HG03469 (cell line): Measurements from ENCODE around the gene RASD2.

Source experiments
- ATAC-seq: cut with Tn5 transposase; IDR thresholded peaks from one replicate; pipeline ENCODE4 v1.9.1; 2021; ENCODE audit warnings: mild to moderate bottlenecking, moderate library complexity, moderate number of reproducible peaks; ENCODE audit not compliant: unreplicated experiment

Gene RASD2

DNA sequence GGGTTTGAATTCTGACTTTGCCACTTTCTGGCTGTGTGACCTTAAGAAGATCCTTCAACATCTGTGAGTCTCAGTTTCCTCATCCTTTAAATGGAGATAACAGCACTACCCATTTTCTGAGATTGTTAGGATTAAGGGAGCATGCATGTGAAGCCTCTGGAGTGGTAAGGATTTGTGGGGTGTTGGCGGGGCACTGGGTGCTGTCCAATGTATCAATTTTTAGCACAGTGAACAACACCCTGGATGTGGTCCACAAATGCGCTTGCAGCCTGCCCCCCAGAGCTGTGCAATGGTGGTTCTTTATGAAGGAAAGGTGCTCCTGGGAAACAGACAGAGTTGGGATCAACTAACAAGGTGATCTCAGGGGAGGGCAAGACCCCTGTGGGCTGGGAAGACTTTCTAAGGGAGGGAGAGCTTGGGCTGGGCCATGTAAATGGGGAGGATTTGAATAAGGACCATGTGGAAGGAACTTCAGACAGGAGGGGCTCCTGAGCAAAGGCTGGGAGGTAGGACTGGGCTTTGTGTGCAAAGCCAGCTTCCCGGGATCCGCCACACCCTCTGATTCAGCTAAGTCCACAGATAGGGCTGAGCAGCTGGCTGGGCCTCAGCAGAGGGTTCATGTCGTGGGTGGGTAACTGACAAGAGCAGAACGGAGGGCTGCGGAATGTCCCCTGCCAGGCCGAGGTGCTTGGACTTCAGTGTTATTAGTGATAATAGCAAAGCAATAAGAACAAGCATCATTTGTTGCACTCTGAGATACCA is 22.7 kb upstream of the RASD2 start:
- ATAC-seq = no peak

DNA sequence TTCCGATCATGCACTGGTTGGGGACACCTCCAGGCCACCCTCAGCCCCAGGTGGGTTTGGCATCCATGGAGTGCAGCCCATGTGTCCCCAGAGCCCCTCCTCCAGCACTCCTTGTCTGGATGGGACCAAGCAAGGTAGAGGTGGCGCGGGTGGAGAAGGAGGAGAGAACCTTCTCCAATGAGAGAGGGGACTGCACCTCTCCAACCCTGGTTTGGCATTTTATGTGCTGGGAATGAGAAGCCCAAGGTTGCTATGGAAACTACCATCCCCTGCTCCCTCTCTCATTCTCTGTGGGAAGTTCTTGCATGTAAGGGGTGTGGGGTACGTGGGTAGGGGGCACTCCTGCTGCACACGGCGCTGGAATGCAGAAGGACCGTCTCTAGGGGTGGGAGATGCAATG is 21.8 kb upstream of the RASD2 start:
- ATAC-seq = no peak

- no peak for ATAC-seq
Measured at GRCh38 chr22:35519306-35520000, 21.2 kb upstream of the RASD2 start.

GRCh38 chr22:35521358-35522224 is 19.0 kb upstream of the RASD2 start:
- ATAC-seq = no peak

GRCh38 chr22:35522225-35523149 is 18.1 kb upstream of the RASD2 start:
- ATAC-seq = no peak

GRCh38 chr22:35523167-35523947 is 17.3 kb upstream of the RASD2 start:
- no peak for ATAC-seq

GRCh38 chr22:35524966-35525686 is 15.5 kb upstream of the RASD2 start:
- ATAC-seq = no peak

- no peak for ATAC-seq
Measured at GRCh38 chr22:35525687-35526332, 14.8 kb upstream of the RASD2 start.

DNA sequence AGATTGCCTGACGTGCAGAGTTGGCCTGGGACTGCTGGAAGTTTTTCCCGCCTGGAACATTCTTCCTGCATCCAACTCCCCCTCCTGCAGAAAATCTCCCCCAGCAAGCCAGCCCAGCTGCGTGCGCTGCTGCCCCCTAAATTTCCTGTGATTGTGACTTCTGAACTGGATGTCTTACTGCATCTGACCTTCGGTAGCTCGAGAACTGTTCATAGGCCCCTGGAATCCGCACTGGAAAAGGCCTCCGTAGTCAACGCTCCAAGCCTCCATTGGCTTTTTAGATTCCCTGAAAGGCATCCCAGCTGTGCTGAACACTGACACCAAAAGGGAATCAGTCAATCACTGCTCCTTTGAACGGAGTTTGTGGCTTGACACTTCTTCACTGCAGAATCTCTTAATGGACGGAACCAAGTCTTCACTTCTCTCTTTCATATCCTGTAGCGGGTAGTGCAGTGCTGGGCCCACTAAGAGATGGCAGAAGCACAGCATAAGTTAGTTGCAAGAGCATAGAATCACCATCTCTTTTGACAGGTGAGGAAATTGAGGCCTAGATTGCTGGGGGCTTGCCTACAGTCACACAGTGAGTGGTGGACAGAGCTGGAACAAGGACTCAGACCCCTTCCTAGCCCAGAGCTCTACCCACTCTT is 14.2 kb upstream of the RASD2 start:
- ATAC-seq = no peak

- no peak for ATAC-seq
Measured at GRCh38 chr22:35528927-35529326, 11.7 kb upstream of the RASD2 start.

GRCh38 chr22:35530700-35531099 is 9.9 kb upstream of the RASD2 start:
- no peak for ATAC-seq

DNA sequence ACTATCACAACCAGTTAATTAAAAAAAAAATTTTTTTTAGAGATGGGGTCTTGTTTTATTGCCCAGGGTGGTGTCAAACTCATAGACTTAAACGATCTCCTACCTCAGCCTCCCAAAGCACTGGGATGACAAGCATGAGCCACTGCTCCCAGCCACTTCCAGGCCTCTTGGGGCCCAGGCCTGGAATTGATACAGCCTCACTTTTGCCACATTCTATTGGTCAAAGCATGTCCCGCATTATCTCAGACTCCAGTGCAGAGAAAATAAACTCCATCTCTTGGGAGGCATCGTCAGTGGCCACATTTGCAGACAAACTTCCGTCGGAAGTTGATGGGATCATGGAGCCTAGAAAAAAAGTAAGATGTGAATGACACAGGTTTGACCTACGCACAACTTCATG is 9.4 kb upstream of the RASD2 start:
- no peak for ATAC-seq

DNA sequence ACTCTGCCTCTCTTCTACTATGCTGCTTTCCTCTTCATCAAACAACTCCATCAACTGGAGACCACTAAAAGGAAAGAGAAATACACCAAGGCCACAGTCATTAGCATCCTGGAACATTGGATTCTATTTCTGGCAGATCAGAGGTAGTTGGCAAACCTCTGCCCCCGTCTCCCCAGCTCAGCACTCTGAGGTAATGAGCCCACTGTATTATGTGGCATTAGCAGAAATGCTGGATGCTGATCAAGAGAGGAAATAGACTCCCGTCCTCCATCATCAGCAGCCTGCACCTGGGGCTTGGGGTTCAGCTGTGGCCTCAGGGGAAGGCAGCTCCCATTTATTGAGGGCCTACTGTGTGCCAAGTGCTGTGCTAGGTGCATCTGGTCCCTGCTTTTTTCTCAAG is 9.0 kb upstream of the RASD2 start:
- no peak for ATAC-seq

DNA sequence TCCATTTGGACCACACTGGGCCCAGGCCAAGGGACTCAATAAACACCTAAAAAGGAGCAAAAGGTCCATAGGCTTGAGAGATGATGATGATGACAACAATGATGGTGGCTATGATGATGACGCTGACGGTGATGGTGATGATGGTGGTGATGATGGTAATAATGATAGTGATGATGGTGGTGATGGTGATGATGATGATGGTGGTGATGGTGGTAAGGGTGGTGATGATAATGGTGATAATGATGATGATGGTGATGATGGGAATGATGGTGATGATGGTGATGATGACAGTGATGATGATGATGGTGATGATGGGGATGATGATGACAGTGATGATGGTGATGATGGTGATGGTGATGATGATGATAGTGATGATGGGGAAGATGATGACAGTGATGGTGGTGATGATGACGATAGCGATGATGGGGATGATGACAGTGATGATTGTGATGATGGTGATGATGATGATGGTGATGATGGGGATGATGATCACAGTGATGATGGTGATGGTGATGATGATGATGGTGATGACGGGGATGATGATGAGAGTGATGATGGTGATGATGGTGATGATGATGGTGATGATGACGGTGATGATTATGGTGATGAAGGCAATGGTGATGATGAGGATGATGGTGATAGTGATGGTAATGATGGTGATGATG is 7.1 kb upstream of the RASD2 start:
- ATAC-seq = no peak

DNA sequence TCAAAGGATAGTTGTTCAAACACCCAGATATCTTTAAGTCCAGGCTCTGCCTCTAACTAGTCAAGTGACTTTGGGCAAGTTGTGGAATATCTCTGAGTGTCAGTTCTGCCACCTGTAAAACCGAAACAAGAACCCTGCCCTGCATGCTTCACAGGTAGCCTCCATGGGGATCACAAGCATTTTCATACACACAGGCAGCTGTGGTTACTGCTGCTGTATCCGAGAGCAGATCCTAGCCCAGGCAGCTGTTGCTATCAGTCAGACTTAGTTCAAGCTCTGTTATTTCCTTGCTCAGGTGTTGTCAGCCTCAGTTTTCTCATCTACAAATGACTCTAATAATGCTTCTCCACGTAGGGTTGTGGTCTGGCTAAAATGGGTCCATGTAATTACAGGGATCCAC is 6.5 kb upstream of the RASD2 start:
- ATAC-seq = no peak

DNA sequence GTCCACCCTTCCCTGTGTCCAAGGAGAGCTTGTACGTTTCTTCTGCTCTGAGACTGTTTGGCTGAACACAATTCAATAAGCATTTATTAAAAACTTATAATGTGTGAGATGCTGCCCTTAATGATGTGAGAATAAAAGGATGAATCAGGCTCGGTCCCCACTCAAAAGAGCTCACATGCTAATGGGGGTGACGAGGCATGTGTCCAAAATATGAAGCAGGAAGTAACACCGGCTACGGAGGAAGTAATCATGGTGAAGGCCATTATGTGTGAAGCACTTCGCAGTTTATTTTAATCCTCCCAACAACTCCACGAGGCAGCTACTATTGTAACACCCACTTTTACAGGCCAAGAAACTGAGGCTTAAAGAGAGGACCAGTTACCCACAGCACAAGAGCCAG is 3.4 kb upstream of the RASD2 start:
- ATAC-seq = no peak

- no peak for ATAC-seq
Measured at GRCh38 chr22:35538801-35539321, 1.8 kb upstream of the RASD2 start.
